HepG2 (cell line): ENCODE measurements around the gene PSENEN. TPM values are rescaled to one million over a fixed set of nuclear protein-coding genes. Genes with fewer than 3 reads are reported as not detected.

ENCODE experiments used
- EEA1 ChIP-seq: sonication (generic); formaldehyde crosslinking; IDR thresholded peaks from 2 replicates; pipeline ENCODE4 v1.5.1; 2020; ENCODE audit warnings: mild to moderate bottlenecking, missing genetic modification reagents, borderline replicate concordance
- FOXM1 ChIP-seq: sonication (generic); formaldehyde crosslinking; IDR thresholded peaks from 2 replicates; pipeline ENCODE4 v1.5.0; 2020; ENCODE audit warnings: missing genetic modification reagents
- FUBP1 ChIP-seq: sonication (generic); formaldehyde crosslinking; IDR thresholded peaks from 2 replicates; pipeline ENCODE4 v1.5.1; 2020; ENCODE audit warnings: missing genetic modification reagents, mild to moderate bottlenecking, borderline replicate concordance
- HCFC1 ChIP-seq: fragments of 150-350 bp; IDR thresholded peaks from 2 replicates; pipeline ENCODE4 v1.6.1; 2014; ENCODE audit warnings: low read depth, low read length
- HDAC2 ChIP-seq: sonication (generic); formaldehyde crosslinking; IDR thresholded peaks from 2 replicates; pipeline ENCODE4 v1.4.0; 2020; ENCODE audit warnings: missing genetic modification reagents
- IRF1 ChIP-seq: sonication (generic); formaldehyde crosslinking; IDR thresholded peaks from 2 replicates; pipeline ENCODE4 v1.4.0; 2020; ENCODE audit warnings: low read depth, mild to moderate bottlenecking, missing genetic modification reagents
- KIAA2018 ChIP-seq: sonication (generic); formaldehyde crosslinking; IDR thresholded peaks from 2 replicates; pipeline ENCODE4 v1.5.0; 2020; ENCODE audit warnings: mild to moderate bottlenecking, missing genetic modification reagents, borderline replicate concordance
- MAZ ChIP-seq, 2 experiments: sonication (generic) in 1 of 2; formaldehyde crosslinking in 1 of 2; IDR thresholded peaks; 2 replicates each; pipeline versions ENCODE4 v1.5.0 to v1.6.1; 2012 to 2020; ENCODE audit warnings: low read depth in 2 of 2, mild to moderate bottlenecking in 2 of 2, borderline replicate concordance in 1 of 2, improper control_type of control experiment in 1 of 2, low read length in 1 of 2, missing genetic modification reagents in 1 of 2, moderate library complexity in 1 of 2
- NR1H2 ChIP-seq: sonication (generic); formaldehyde crosslinking; IDR thresholded peaks from 2 replicates; pipeline ENCODE4 v1.8.1; 2022; ENCODE audit warnings: low read depth, missing genetic modification reagents, borderline replicate concordance
- TFDP2 ChIP-seq: sonication (generic); formaldehyde crosslinking; IDR thresholded peaks from 2 replicates; pipeline ENCODE4 v1.4.0; 2020; ENCODE audit warnings: missing genetic modification reagents
- ZEB1 ChIP-seq: IDR thresholded peaks from 2 replicates; pipeline ENCODE4 v1.6.1; 2012; ENCODE audit warnings: mild to moderate bottlenecking, low read depth, inconsistent platforms; ENCODE audit not compliant: insufficient replicate concordance
- ZFP36L1 ChIP-seq: sonication (generic); formaldehyde crosslinking; IDR thresholded peaks from 2 replicates; pipeline ENCODE4 v1.8.0; 2022; ENCODE audit warnings: mild to moderate bottlenecking, missing genetic modification reagents, moderate library complexity
- ZNF292 ChIP-seq: sonication (generic); formaldehyde crosslinking; IDR thresholded peaks from 2 replicates; pipeline ENCODE4 v1.8.1; 2022; ENCODE audit warnings: mild to moderate bottlenecking, low read depth, missing genetic modification reagents, borderline replicate concordance
- ZNF784 ChIP-seq: sonication (generic); formaldehyde crosslinking; IDR thresholded peaks from 2 replicates; pipeline ENCODE4 v1.5.1; 2020; ENCODE audit warnings: missing genetic modification reagents, mild to moderate bottlenecking, borderline replicate concordance
- polyA plus RNA-seq, 8 experiments: library from polyadenylated mRNA; depleted of rRNA in 3 of 8; stranded (reverse) in 7 of 8; unstranded in 1 of 8; fragments of >200 nt; fragmentation: Illumina TruSeq in 4 of 8; extraction: Trizol in 4 of 8; gene quantifications; 2 replicates each; pipeline versions ENCODE4 v1.2.1 to v1.2.3, GENCODE V29; 2011 to 2016; ENCODE audit warnings: low read depth in 4 of 8, missing spikeins in 1 of 8, mixed read lengths in 1 of 8; ENCODE audit not compliant: insufficient read depth in 1 of 8
- total RNA-seq, 5 experiments: library from RNA; depleted of rRNA; stranded (reverse); fragments of >200 nt; fragmentation: Illumina TruSeq; extraction: Trizol; gene quantifications; 2 replicates each; pipeline ENCODE4 v1.2.3, GENCODE V29; 2016; ENCODE audit warnings: low read depth in 1 of 5

Gene PSENEN
- total and polyA plus RNA-seq, 2 of the 13 experiments (the other 11 are each of a cell fraction or from before 2014, with no cell fraction given), result 16.9 to 34.2 TPM

GRCh38 chr19:35757749-35758608 is 12.5 kb downstream of the PSENEN start, which contains the start of gene PROSER3 (continued):
- TF ChIP-seq KIAA2018 (no peak), TFDP2 (CRISPR knock-in tag) (peak; percentile 93), MAZ (IDR thresholded peaks at IDR 0.05; ENCODE audit: borderline replicate concordance, low read depth, low read length) (no peak), MAZ (CRISPR knock-in tag; IDR thresholded peaks at IDR 0.05; ENCODE audit: low read depth) (no peak), ZNF292 (CRISPR knock-in tag) (no peak), FUBP1 (CRISPR knock-in tag) (no peak), ZNF784 (CRISPR knock-in tag) (no peak), ZFP36L1 (CRISPR knock-in tag) (no peak), ZEB1 (no peak), IRF1 (no peak), HCFC1 (peak; percentile 74; the same call in 1 of the 2 replicates), EEA1 (CRISPR knock-in tag) (peak; percentile 70; the same call in 1 of the 2 replicates), FOXM1 (no peak), NR1H2 (no peak), HDAC2 (CRISPR knock-in tag) (peak; percentile 36)
